Adrenal gland (tissue), 5 donors: Measurements from ENCODE around the gene IL17RB.

Experiments used
- CTCF ChIP-seq, 6 experiments: fragments of 450-650 bp in 4 of 6; fragments of 200-600 bp in 2 of 6; sonication (generic) in 1 of 6; IDR thresholded peaks; 1 replicate in 5 of 6; 2 replicates in 1 of 6; pipeline versions ENCODE4 v1.5.1 to v1.8.0; 2016 to 2021; ENCODE audit warnings: antibody characterized with exemption in 6 of 6, mild to moderate bottlenecking in 2 of 6, moderate library complexity in 1 of 6
- POLR2A ChIP-seq, 2 donors: fragments of 450-650 bp; IDR thresholded peaks; one replicate each; pipeline ENCODE4 v1.6.1; 2017; ENCODE audit warnings: antibody characterized with exemption in 2 of 2, mild to moderate bottlenecking in 2 of 2, moderate library complexity in 1 of 2
- donor health status: DM: no; HTN: no; CAD: no.

- TF ChIP-seq CTCF (IDR thresholded peaks at IDR 0.05): no peak
- no peak for TF ChIP-seq POLR2A (IDR thresholded peaks at IDR 0.05)
Measured at GRCh38 chr3:53888232-53888631, 41.9 kb downstream of the IL17RB start.
